ENCODE results near the gene MBNL2. TPM values are rescaled to one million over a fixed set of nuclear protein-coding genes. Genes with fewer than 3 reads are reported as not detected.

Gene MBNL2
- total and polyA plus RNA-seq, 2 of the 13 experiments (the other 11 are each of a cell fraction or from before 2014, with no cell fraction given) = 30.8 to 59.0 TPM

DNA sequence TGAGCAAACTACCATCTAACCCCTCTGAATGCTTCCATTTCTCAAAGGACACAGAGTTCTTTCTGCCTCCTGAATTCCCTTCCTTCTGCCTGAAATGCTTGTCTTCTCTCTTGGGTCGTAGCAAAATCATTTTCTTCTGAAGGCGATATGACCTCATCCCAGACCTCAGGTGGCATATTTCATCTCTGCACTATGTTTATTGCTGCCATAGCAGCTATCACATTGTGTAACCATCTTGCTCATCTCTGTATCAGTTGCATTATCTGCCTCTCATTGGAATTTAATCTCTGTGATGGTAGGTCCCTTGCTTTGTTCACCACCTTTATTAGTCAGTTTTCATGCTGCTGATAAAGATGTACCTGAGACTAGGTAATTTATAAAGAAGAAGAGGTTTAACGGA is 179.3 kb downstream of the MBNL2 start:
- ChIA-PET CTCF (ENCODE audit: low intra/inter-chr PET ratio, low total read pairs) (no interaction called here), POLR2A (no interaction called here)
- no peak for TF ChIP-seq KLF15 (CRISPR knock-in tag; IDR thresholded peaks at IDR 0.05; ENCODE audit: borderline replicate concordance)
- TF ChIP-seq, protein P1, sequence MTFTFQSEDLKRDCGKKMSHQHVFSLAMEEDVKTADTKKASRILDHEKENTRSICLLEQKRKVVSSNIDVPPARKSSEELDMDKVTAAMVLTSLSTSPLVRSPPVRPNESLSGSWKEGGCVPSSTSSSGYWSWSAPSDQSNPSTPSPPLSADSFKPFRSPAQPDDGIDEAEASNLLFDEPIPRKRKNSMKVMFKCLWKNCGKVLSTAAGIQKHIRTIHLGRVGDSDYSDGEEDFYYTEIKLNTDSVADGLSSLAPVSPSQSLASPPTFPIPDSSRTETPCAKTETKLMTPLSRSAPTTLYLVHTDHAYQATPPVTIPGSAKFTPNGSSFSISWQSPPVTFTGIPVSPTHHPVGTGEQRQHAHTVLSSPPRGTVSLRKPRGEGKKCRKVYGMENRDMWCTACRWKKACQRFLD (CRISPR knock-in tag; IDR thresholded peaks at IDR 0.05; ENCODE audit: borderline replicate concordance) = no peak
- TF ChIP-seq, protein P2, sequence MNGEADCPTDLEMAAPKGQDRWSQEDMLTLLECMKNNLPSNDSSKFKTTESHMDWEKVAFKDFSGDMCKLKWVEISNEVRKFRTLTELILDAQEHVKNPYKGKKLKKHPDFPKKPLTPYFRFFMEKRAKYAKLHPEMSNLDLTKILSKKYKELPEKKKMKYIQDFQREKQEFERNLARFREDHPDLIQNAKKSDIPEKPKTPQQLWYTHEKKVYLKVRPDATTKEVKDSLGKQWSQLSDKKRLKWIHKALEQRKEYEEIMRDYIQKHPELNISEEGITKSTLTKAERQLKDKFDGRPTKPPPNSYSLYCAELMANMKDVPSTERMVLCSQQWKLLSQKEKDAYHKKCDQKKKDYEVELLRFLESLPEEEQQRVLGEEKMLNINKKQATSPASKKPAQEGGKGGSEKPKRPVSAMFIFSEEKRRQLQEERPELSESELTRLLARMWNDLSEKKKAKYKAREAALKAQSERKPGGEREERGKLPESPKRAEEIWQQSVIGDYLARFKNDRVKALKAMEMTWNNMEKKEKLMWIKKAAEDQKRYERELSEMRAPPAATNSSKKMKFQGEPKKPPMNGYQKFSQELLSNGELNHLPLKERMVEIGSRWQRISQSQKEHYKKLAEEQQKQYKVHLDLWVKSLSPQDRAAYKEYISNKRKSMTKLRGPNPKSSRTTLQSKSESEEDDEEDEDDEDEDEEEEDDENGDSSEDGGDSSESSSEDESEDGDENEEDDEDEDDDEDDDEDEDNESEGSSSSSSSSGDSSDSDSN (CRISPR knock-in tag; IDR thresholded peaks at IDR 0.05) = no peak
- no peak for TF ChIP-seq KMT2B (CRISPR knock-in tag; IDR thresholded peaks at IDR 0.05)
- no peak for TF ChIP-seq POLR2G (IDR thresholded peaks at IDR 0.05; ENCODE audit: low read depth, low read length)
- TF ChIP-seq KLF12 (CRISPR knock-in tag; IDR thresholded peaks at IDR 0.05; ENCODE audit: borderline replicate concordance) = no peak
- TF ChIP-seq HOXA3 (CRISPR knock-in tag; IDR thresholded peaks at IDR 0.05) = no peak
- ATAC-seq = no peak
- Histone ChIP-seq H4K20me1 (ENCODE audit: insufficient read depth, low read length) (no peaks in the 10 kb centered on the region), H3K4me1 (ENCODE audit: insufficient read depth, low read length) (no peaks in the 10 kb centered on the region), H3K79me2 (ENCODE audit: insufficient read depth, low read length) (no peaks in the 10 kb centered on the region), H3K9ac (ENCODE audit: insufficient read depth, low read depth, low read length) (no peak overlapping the region), H3K4me2 (ENCODE audit: low read depth, low read length) (no peak overlapping the region), H2AFZ (ENCODE audit: low read length) (no peak overlapping the region), H3K36me3 (replicated peaks in 1 of 2; ENCODE audit: control insufficient read depth in 1 of 2, insufficient read depth in 2 of 2, low read length in 2 of 2) (no peaks in the 10 kb centered on the region), H3K9me3 (ENCODE audit: low read length) (no peaks in the 10 kb centered on the region), H3K27ac (ENCODE audit: extremely low read length, insufficient read depth, low read length) (no peak overlapping the region), H3K4me3 (replicated peaks in 1 of 3; ENCODE audit: insufficient read depth in 1 of 3, low read depth in 2 of 3, low read length in 3 of 3) (no peak overlapping the region), H3K27me3 (ENCODE audit: control insufficient read depth in 1 of 2, insufficient read depth in 2 of 2, low read length in 2 of 2) (no peaks in the 10 kb centered on the region)
- in situ Hi-C loops (cut with HindIII; ENCODE audit: extremely low pct_ligation_motif_present, low pct_unique_long_range_greater_than_20kb) = no loop called here
- BruUV-seq (replicated peaks) = no TSS peak
- no peak for DNase-seq (ENCODE audit: low spot score)
- FAIRE-seq = no peak
- 22% methylated on average over 3 of the region's 3 CpGs for WGBS (ENCODE audit: low lambda C conversion rate)
- intact Hi-C loops (cut with micrococcal nuclease; ENCODE audit: unreplicated experiment) = no loop called here
